Sigmoid colon (tissue), 4 donors: ENCODE data around the gene TMEM115.

ENCODE experiments used
- EP300 ChIP-seq, 4 donors: sonication (generic); formaldehyde crosslinking; IDR thresholded peaks; one replicate each; pipeline ENCODE4 v1.6.1; 2017; ENCODE audit warnings: antibody characterized with exemption in 4 of 4
- POLR2A ChIP-seq, 2 donors: fragments of 450-650 bp; IDR thresholded peaks; one replicate each; pipeline ENCODE4 v1.6.1; 2016; ENCODE audit warnings: antibody characterized with exemption in 2 of 2, mild to moderate bottlenecking in 2 of 2, moderate library complexity in 2 of 2
- POLR2AphosphoS5 ChIP-seq, 4 donors: sonication (generic); formaldehyde crosslinking; IDR thresholded peaks; one replicate each; pipeline ENCODE4 v1.6.1; 2017; ENCODE audit warnings: antibody characterized with exemption in 4 of 4
- TF ChIP-seq, protein P1 (sequence below), 4 experiments: fragments of 450-650 bp in 3 of 4; fragments of 200-600 bp in 1 of 4; IDR thresholded peaks; one replicate each; pipeline ENCODE4 v1.5.1; 2016 to 2019; ENCODE audit warnings: antibody characterized with exemption in 4 of 4, mild to moderate bottlenecking in 3 of 4, moderate library complexity in 2 of 4

DNA sequence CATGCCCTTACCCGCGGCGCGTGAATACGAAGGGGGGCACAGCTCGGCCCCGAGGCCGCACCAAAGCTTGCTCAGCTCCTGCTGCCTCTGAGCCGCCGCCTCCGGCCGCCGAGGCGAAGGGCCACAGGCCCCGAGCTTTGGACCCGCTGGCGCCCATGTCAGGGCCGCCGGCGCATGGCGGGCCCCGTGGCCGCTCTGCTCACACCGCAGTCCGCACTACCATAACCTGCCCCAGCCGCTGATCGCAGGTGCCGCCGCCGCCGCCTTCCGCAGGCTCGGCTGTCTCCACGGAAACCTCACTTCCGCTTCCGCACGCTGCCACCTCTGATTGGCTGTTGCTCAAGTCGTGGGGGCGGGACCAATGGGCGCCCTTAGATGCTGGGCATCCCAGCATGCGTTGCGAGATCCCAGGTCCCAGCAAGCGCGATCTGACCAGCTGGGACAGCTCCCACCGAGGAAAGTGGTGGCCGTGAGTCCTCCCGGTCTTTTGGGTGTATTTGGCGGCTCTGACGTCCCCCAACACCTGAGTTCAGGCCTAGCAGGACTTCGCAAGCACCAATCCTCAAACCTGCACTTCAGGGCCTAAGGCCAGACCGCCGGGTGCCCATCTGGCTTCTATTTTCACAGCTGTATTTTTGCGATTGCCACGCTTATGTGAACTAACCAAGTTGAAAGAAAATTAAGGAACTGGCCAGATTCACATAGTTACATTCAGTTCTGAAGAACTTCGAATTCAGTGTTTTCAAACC, 31.2 kb downstream of the TMEM115 start, which contains the start of gene TUSC2:
- TF ChIP-seq, protein P1, sequence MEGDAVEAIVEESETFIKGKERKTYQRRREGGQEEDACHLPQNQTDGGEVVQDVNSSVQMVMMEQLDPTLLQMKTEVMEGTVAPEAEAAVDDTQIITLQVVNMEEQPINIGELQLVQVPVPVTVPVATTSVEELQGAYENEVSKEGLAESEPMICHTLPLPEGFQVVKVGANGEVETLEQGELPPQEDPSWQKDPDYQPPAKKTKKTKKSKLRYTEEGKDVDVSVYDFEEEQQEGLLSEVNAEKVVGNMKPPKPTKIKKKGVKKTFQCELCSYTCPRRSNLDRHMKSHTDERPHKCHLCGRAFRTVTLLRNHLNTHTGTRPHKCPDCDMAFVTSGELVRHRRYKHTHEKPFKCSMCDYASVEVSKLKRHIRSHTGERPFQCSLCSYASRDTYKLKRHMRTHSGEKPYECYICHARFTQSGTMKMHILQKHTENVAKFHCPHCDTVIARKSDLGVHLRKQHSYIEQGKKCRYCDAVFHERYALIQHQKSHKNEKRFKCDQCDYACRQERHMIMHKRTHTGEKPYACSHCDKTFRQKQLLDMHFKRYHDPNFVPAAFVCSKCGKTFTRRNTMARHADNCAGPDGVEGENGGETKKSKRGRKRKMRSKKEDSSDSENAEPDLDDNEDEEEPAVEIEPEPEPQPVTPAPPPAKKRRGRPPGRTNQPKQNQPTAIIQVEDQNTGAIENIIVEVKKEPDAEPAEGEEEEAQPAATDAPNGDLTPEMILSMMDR (IDR thresholded peaks at IDR 0.05), result no peak
- TF ChIP-seq POLR2A (IDR thresholded peaks at IDR 0.05) (peak; percentile 67 to 76), POLR2AphosphoS5 (IDR thresholded peaks at IDR 0.05) (peak; percentile 80 to 97 (median 92)), EP300 (IDR thresholded peaks at IDR 0.05) (no peak)
